Measurements from ENCODE around the gene PCDHGB6. TPM values are rescaled to one million over a fixed set of nuclear protein-coding genes. Genes with fewer than 3 reads are reported as not detected.
"Not testable (repeated sequence)": the region's sequence is repeated elsewhere in the genome, so short reads cannot be mapped to it uniquely, and the experiment has no call there.

PCDHGB6 gene
- total RNA-seq: under 1 TPM in 1 of 2 donors, not detected in 1; 0.08 TPM

- peak; percentile 56 to 58 for ATAC-seq
- peaks cover 26 to 28% of the 10 kb centered on the region in 2 donors for H3K9me3 Mint-ChIP-seq
- peaks cover 48 to 63% of the 10 kb centered on the region in 2 donors for H3K36me3 Mint-ChIP-seq
- H3K27ac Mint-ChIP-seq: peak within 1 kb of the TSS in 1 of 2 donors; percentile 29
- not testable (repeated sequence) for DNase-seq (ENCODE audit: low spot score in 2 of 2)
Measured at GRCh38 chr5:141407790-141408505, at the start of gene PCDHGB6. Gene PCDHGB6 (plus strand): TSS chr5:141408021. CDS start chr5:141408203, 182 bp downstream.

- no peak for ATAC-seq
- peaks cover 36 to 51% of the 10 kb centered on the region in 2 donors for H3K9me3 Mint-ChIP-seq
- no peak for DNase-seq (ENCODE audit: low spot score in 2 of 2)
- peak within 1 kb of the TSS in 1 of 2 donors; percentile 24 for H3K27ac Mint-ChIP-seq
- H3K36me3 Mint-ChIP-seq: peaks cover 49 to 77% of the 10 kb centered on the region in 2 donors
Measured at GRCh38 chr5:141359790-141360426, 47.9 kb upstream of the PCDHGB6 start, which contains the start of gene PCDHGB2. Gene PCDHGB2 (plus strand): TSS chr5:141359994. CDS start chr5:141360136, 142 bp downstream.

- DNase-seq (ENCODE audit: low spot score in 2 of 2) (no peak), ATAC-seq (no peak)
- Mint-ChIP-seq H3K27ac (peak overlapping the region in 1 of 2 donors; percentile 24), H3K36me3 (peaks cover 57 to 77% of the 10 kb centered on the region in 2 donors), H3K9me3 (peaks cover 42 to 57% of the 10 kb centered on the region in 2 donors)
Measured at GRCh38 chr5:141360685-141361084, 47.1 kb upstream of the PCDHGB6 start.

- Mint-ChIP-seq H3K9me3 (peaks cover 41 to 54% of the 10 kb centered on the region in 2 donors), H3K36me3 (peaks cover 52 to 68% of the 10 kb centered on the region in 2 donors), H3K27ac (no peak overlapping the region)
- DNase-seq (ENCODE audit: low spot score in 2 of 2) (no peak), ATAC-seq (no peak)
Measured at GRCh38 chr5:141362719-141363118, 45.1 kb upstream of the PCDHGB6 start.

GRCh38 chr5:141363952-141364660, 43.7 kb upstream of the PCDHGB6 start, which contains the start of gene PCDHGA5:
Gene PCDHGA5 (plus strand): TSS chr5:141364162. CDS start chr5:141364331, 169 bp downstream.
- no peak for ATAC-seq
- DNase-seq (ENCODE audit: low spot score in 2 of 2): no peak
- H3K27ac Mint-ChIP-seq: peak within 1 kb of the TSS in 1 of 2 donors; percentile 55
- peaks cover 41 to 51% of the 10 kb centered on the region in 2 donors for H3K9me3 Mint-ChIP-seq
- peaks cover 52 to 63% of the 10 kb centered on the region in 2 donors for H3K36me3 Mint-ChIP-seq

GRCh38 chr5:141366016-141366896, 41.6 kb upstream of the PCDHGB6 start:
- H3K27ac Mint-ChIP-seq: no peak overlapping the region
- H3K36me3 Mint-ChIP-seq: peaks cover 48 to 52% of the 10 kb centered on the region in 2 donors
- H3K9me3 Mint-ChIP-seq: peaks cover 33 to 51% of the 10 kb centered on the region in 2 donors
- ATAC-seq: no peak
- DNase-seq (ENCODE audit: low spot score in 2 of 2): no peak

- no peak for DNase-seq (ENCODE audit: low spot score in 2 of 2)
- peaks cover 49 to 55% of the 10 kb centered on the region in 2 donors for H3K36me3 Mint-ChIP-seq
- peaks cover 25 to 40% of the 10 kb centered on the region in 2 donors for H3K9me3 Mint-ChIP-seq
- peak within 1 kb of the TSS in 1 of 2 donors; percentile 36 for H3K27ac Mint-ChIP-seq
- ATAC-seq: peak; percentile 37 to 69
Measured at GRCh38 chr5:141369994-141370848, 37.6 kb upstream of the PCDHGB6 start, which contains the start of gene PCDHGB3. Gene PCDHGB3 (plus strand): TSS chr5:141370242. CDS start chr5:141370395, 153 bp downstream.

GRCh38 chr5:141371572-141372475, 36.0 kb upstream of the PCDHGB6 start:
- no peak for DNase-seq (ENCODE audit: low spot score in 2 of 2)
- Mint-ChIP-seq H3K9me3 (peaks cover 18 to 33% of the 10 kb centered on the region in 2 donors), H3K27ac (no peak overlapping the region), H3K36me3 (peaks cover 52 to 53% of the 10 kb centered on the region in 2 donors)
- no peak for ATAC-seq

- no peak for DNase-seq (ENCODE audit: low spot score in 2 of 2)
- Mint-ChIP-seq H3K36me3 (peaks cover 52 to 53% of the 10 kb centered on the region in 2 donors), H3K9me3 (peaks cover 18 to 33% of the 10 kb centered on the region in 2 donors), H3K27ac (no peak within 1 kb of the TSS)
- no peak for ATAC-seq
Measured at GRCh38 chr5:141373673-141374317, 34.0 kb upstream of the PCDHGB6 start, which contains the start of gene PCDHGA6. Gene PCDHGA6 (plus strand): TSS chr5:141373891. CDS start chr5:141374084, 193 bp downstream.

GRCh38 chr5:141374627-141375026, 33.2 kb upstream of the PCDHGB6 start:
- no peak overlapping the region for H3K27ac Mint-ChIP-seq
- ATAC-seq (no peak), DNase-seq (ENCODE audit: low spot score in 2 of 2) (no peak)
- peaks cover 18 to 33% of the 10 kb centered on the region in 2 donors for H3K9me3 Mint-ChIP-seq
- peaks cover 52 to 53% of the 10 kb centered on the region in 2 donors for H3K36me3 Mint-ChIP-seq

- H3K36me3 Mint-ChIP-seq: peaks cover 46 to 51% of the 10 kb centered on the region in 2 donors
Measured at GRCh38 chr5:141375444-141376155, 32.2 kb upstream of the PCDHGB6 start.

GRCh38 chr5:141382469-141383294, 25.1 kb upstream of the PCDHGB6 start, which contains the start of gene PCDHGA7:
Gene PCDHGA7 (plus strand): TSS chr5:141382742. CDS start chr5:141382900, 158 bp downstream.
- DNase-seq (ENCODE audit: low spot score in 2 of 2) (no peak), ATAC-seq (no peak)
- peaks cover 4% of the 10 kb centered on the region in 2 donors for H3K9me3 Mint-ChIP-seq
- H3K36me3 Mint-ChIP-seq: peaks cover 30 to 31% of the 10 kb centered on the region in 2 donors
- H3K27ac Mint-ChIP-seq: peak within 1 kb of the TSS in 1 of 2 donors; percentile 44

More at GRCh38 chr5:141375444-141376155, 32.2 kb upstream of the PCDHGB6 start:
- peaks cover 18 to 32% of the 10 kb centered on the region in 2 donors for H3K9me3 Mint-ChIP-seq
- not testable (repeated sequence) for DNase-seq (ENCODE audit: low spot score in 2 of 2); H3K27ac Mint-ChIP-seq; ATAC-seq
